HCT116 (cell line): ENCODE measurements around the gene LGALS7. TPM values are rescaled to one million over a fixed set of nuclear protein-coding genes. Genes with fewer than 3 reads are reported as not detected.

Experiments used
- ATAC-seq: fragments of 200-7000 bp; cut with Tn5 transposase; 2 replicates; pipeline ENCODE4 v1.9.1; 2020; ENCODE audit warnings: mild to moderate bottlenecking, moderate library complexity
- BruUV-seq: library from RNA; stranded (reverse); fragments of 400-500 nt; replicated peaks from 2 replicates; lab custom pipeline; 2021; lab: Mats Ljungman, UMichigan
- CTCF ChIA-PET: fragments of 300-600 bp; sonication (Branson Sonifier 250); formaldehyde crosslinking; loops from one replicate; lab custom pipeline; 2021; ENCODE audit warnings: antibody characterized with exemption; lab: Charles Lee
- POLR2A ChIA-PET: fragments of 300-600, 350-600 bp; sonication (Branson Sonifier 250); formaldehyde crosslinking; loops from one replicate; lab custom pipeline; 2021; ENCODE audit warnings: antibody characterized with exemption; lab: Charles Lee
- RAD21 ChIA-PET, 2 experiments: fragments of 300-600 bp; sonication (Branson Sonifier 250); formaldehyde crosslinking; loops; one replicate each; lab custom pipeline; 2023; ENCODE audit warnings: low total read pairs in 2 of 2; ENCODE audit not compliant: uncharacterized antibody in 2 of 2, unreplicated experiment in 2 of 2, low non-redundant PET in 1 of 2; lab: Charles Lee
- DNase-seq: peaks from one replicate; pipeline ENCODE4 v3.0.0-alpha.2; 2010; ENCODE audit warnings: low read depth, low spot score
- H2AFZ ChIP-seq: fragments of 200-600 bp; shearing (Covaris generic), sonication (generic); 2 replicates; pipeline ENCODE4 v1.6.1; 2017; ENCODE audit warnings: low read depth, mixed run types, mixed read lengths, antibody characterized with exemption, low read length; ENCODE audit not compliant: poor library complexity, severe bottlenecking
- H3K27ac ChIP-seq: 2 replicates; pipeline ENCODE4 v1.5.1; 2012; ENCODE audit warnings: low read depth, low read length
- H3K27me3 ChIP-seq: fragments of 200-600 bp; sonication (generic); 2 replicates; pipeline ENCODE4 v1.6.1; 2016; ENCODE audit warnings: mixed run types, low read length, mixed read lengths; ENCODE audit not compliant: insufficient read depth
- H3K36me3 ChIP-seq, 2 experiments: fragments of 200-500 bp in 1 of 2; fragments of 200-600 bp in 1 of 2; sonication (Bioruptor generic) in 1 of 2; sonication (generic) in 1 of 2; 2 replicates each; pipeline versions ENCODE4 v1.5.1 to v1.6.1; 2014 to 2016; ENCODE audit warnings: low read length in 2 of 2, inconsistent platforms in 1 of 2, mixed read lengths in 1 of 2, mixed run types in 1 of 2; ENCODE audit not compliant: insufficient read depth in 2 of 2, control insufficient read depth in 1 of 2
- H3K4me1 ChIP-seq, 2 experiments: fragments of 200-600 bp in 1 of 2; sonication (generic) in 1 of 2; 2 replicates each; pipeline versions ENCODE4 v1.5.1 to v1.6.1; 2012 to 2017; ENCODE audit warnings: low read length in 2 of 2, inconsistent platforms in 1 of 2, mild to moderate bottlenecking in 1 of 2, mixed read lengths in 1 of 2, mixed run types in 1 of 2, moderate library complexity in 1 of 2; ENCODE audit not compliant: insufficient read depth in 2 of 2, control insufficient read depth in 1 of 2
- H3K4me2 ChIP-seq: fragments of 200-600 bp; sonication (generic); 2 replicates; pipeline ENCODE4 v1.6.1; 2017; ENCODE audit warnings: mixed run types, low read length, mixed read lengths
- H3K4me3 ChIP-seq, 2 experiments: fragments of 200-600 bp in 1 of 2; sonication (generic) in 1 of 2; replicated peaks in 1 of 2; 2 replicates each; pipeline ENCODE4 v1.5.1; 2011 to 2016; ENCODE audit warnings: low read length in 2 of 2, control low read depth in 1 of 2, low read depth in 1 of 2, mild to moderate bottlenecking in 1 of 2, mixed read lengths in 1 of 2, mixed run types in 1 of 2
- H3K79me2 ChIP-seq: fragments of 200-600 bp; sonication (generic); 2 replicates; pipeline ENCODE4 v1.6.1; 2017; ENCODE audit warnings: mild to moderate bottlenecking, mixed run types, low read length, moderate library complexity, mixed read lengths; ENCODE audit not compliant: insufficient read depth
- H3K9ac ChIP-seq: fragments of 200-600 bp; sonication (generic); 2 replicates; pipeline ENCODE4 v1.6.1; 2016; ENCODE audit warnings: low read length, mixed read lengths
- H3K9me2 ChIP-seq: fragments of 200-600 bp; sonication (generic), shearing (Covaris generic); 2 replicates; pipeline ENCODE4 v1.6.1; 2017; ENCODE audit warnings: mixed run types, mild to moderate bottlenecking, moderate library complexity; ENCODE audit not compliant: insufficient read depth
- H3K9me3 ChIP-seq, 2 experiments: fragments of 200-500 bp in 1 of 2; fragments of 200-600 bp in 1 of 2; sonication (Bioruptor generic) in 1 of 2; sonication (generic) in 1 of 2; 2 replicates each; pipeline ENCODE4 v1.6.1; 2014 to 2017; ENCODE audit warnings: low read length in 2 of 2, mixed read lengths in 2 of 2, inconsistent platforms in 1 of 2, low read depth in 1 of 2, mild to moderate bottlenecking in 1 of 2, mixed run types in 1 of 2, moderate library complexity in 1 of 2; ENCODE audit not compliant: control insufficient read depth in 1 of 2, insufficient read depth in 1 of 2
- H4K20me1 ChIP-seq: fragments of 200-600 bp; sonication (generic), shearing (Covaris generic); 2 replicates; pipeline ENCODE4 v1.6.1; 2017; ENCODE audit warnings: mixed run types, mild to moderate bottlenecking, moderate library complexity; ENCODE audit not compliant: insufficient read depth
- EGR1 ChIP-seq: IDR thresholded peaks from 2 replicates; pipeline ENCODE4 v1.6.1; 2012; ENCODE audit warnings: low read depth
- ELF1 ChIP-seq: IDR thresholded peaks from 2 replicates; pipeline ENCODE4 v1.6.1; 2012; ENCODE audit warnings: low read depth, borderline replicate concordance
- FOSL1 ChIP-seq: IDR thresholded peaks from 2 replicates; pipeline ENCODE4 v1.6.1; 2012; ENCODE audit warnings: low read depth
- JUND ChIP-seq: IDR thresholded peaks from 2 replicates; pipeline ENCODE4 v1.6.1; 2012
- POLR2A ChIP-seq: IDR thresholded peaks from 2 replicates; pipeline ENCODE4 v1.7.0; 2011; ENCODE audit warnings: borderline replicate concordance; ENCODE audit not compliant: insufficient read depth, insufficient read length; ENCODE audit errors: extremely low read depth
- RAD21 ChIP-seq: IDR thresholded peaks from 2 replicates; pipeline ENCODE4 v1.6.1; 2012; ENCODE audit warnings: low read depth, mild to moderate bottlenecking
- SIN3A ChIP-seq: IDR thresholded peaks from 2 replicates; pipeline ENCODE4 v1.6.1; 2012; ENCODE audit warnings: low read depth
- SP1 ChIP-seq: IDR thresholded peaks from 2 replicates; pipeline ENCODE4 v1.6.1; 2012; ENCODE audit warnings: low read depth
- SRF ChIP-seq: IDR thresholded peaks from 2 replicates; pipeline ENCODE4 v1.6.1; 2012; ENCODE audit warnings: low read depth
- ZFX ChIP-seq: fragments of 450-650 bp; IDR thresholded peaks from 2 replicates; pipeline ENCODE4 v1.6.1; 2017
- intact Hi-C: fragments of 100-400 bp; cut with micrococcal nuclease; formaldehyde crosslinking; loops from 2 replicates; pipeline ENCODE4 v1.10.0; 2022
- total RNA-seq: library from RNA; stranded (reverse); gene quantifications from one replicate; pipeline ENCODE4 v1.2.1, GENCODE V29; 2021; ENCODE audit not compliant: unreplicated experiment
- TF ChIP-seq, protein P1 (sequence below), 3 experiments: fragments of 200-600 bp in 1 of 3; sonication (generic) in 1 of 3; IDR thresholded peaks in 2 of 3; conservative IDR thresholded peaks in 1 of 3; 2 replicates each; pipeline ENCODE4 v1.5.1; 2012 to 2017; ENCODE audit warnings: low read depth in 2 of 3, low read length in 2 of 3, antibody characterized with exemption in 1 of 3, borderline replicate concordance in 1 of 3, control low read depth in 1 of 3, mild to moderate bottlenecking in 1 of 3, mixed read lengths in 1 of 3, mixed run types in 1 of 3, moderate library complexity in 1 of 3; ENCODE audit not compliant: insufficient read depth in 1 of 3

LGALS7 gene
- total RNA-seq, 1 experiment from 2014 or later = not detected

DNA sequence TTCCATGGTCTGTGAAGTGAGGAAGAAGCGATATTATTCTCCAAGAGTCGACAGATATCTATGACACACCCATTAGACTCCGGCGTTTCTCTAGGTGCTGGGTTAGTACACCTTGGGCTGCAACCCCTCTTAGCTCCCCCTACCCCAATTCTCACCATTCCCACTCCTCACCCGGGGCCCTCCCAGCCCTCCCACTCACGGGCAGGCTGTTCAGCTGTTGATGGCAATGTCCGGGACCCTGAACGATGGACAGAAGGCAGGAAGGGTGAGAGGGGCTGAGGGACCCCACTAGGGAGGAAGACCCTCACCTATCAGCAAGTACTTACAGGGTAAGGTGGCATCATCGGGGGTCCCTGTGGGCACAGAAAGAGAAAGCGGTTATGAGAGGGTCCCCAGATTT lies 30.2 kb upstream of the LGALS7 start:
- H4K20me1 ChIP-seq = no peaks in the 10 kb centered on the region
- CTCF ChIA-PET = no interaction called here
- H3K27ac ChIP-seq = no peak overlapping the region
- POLR2A ChIA-PET = no interaction called here
- DNase-seq (no peak), ATAC-seq (no peak)
- peaks cover 0 to 8% of the 10 kb centered on the region in 2 experiments; a peak in 2 of 4 replicates for H3K4me1 ChIP-seq
- RAD21 ChIA-PET = no interaction called here
- H2AFZ ChIP-seq = no peak overlapping the region
- H3K9me2 ChIP-seq = no peaks in the 10 kb centered on the region
- intact Hi-C loops = no loop called here
- H3K4me3 ChIP-seq = no peak overlapping the region
- TF ChIP-seq, protein P1, sequence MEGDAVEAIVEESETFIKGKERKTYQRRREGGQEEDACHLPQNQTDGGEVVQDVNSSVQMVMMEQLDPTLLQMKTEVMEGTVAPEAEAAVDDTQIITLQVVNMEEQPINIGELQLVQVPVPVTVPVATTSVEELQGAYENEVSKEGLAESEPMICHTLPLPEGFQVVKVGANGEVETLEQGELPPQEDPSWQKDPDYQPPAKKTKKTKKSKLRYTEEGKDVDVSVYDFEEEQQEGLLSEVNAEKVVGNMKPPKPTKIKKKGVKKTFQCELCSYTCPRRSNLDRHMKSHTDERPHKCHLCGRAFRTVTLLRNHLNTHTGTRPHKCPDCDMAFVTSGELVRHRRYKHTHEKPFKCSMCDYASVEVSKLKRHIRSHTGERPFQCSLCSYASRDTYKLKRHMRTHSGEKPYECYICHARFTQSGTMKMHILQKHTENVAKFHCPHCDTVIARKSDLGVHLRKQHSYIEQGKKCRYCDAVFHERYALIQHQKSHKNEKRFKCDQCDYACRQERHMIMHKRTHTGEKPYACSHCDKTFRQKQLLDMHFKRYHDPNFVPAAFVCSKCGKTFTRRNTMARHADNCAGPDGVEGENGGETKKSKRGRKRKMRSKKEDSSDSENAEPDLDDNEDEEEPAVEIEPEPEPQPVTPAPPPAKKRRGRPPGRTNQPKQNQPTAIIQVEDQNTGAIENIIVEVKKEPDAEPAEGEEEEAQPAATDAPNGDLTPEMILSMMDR (IDR thresholded peaks at IDR 0.05 in 2 of 3, conservative IDR thresholded peaks at IDR 0.05 in 1 of 3; ENCODE audit: borderline replicate concordance in 1 of 3, insufficient read depth in 1 of 3, low read depth in 2 of 3, low read length in 2 of 3) = no peak
- TF ChIP-seq FOSL1 (no peak), POLR2A (no peak), RAD21 (no peak), ZFX (no peak), JUND (no peak), SIN3A (no peak), SRF (no peak), ELF1 (no peak), EGR1 (no peak), SP1 (no peak)
- no peaks in the 10 kb centered on the region for H3K27me3 ChIP-seq
- H3K36me3 ChIP-seq = no peaks in the 10 kb centered on the region
- H3K4me2 ChIP-seq = no peak overlapping the region
- H3K79me2 ChIP-seq = no peaks in the 10 kb centered on the region
- H3K9me3 ChIP-seq = no peaks in the 10 kb centered on the region
- no TSS peak for BruUV-seq
- H3K9ac ChIP-seq = no peak overlapping the region
